ENCODE measurements around the gene SIMC1.
"Not testable (repeated sequence)": the region's sequence is repeated elsewhere in the genome, so short reads cannot be mapped to it uniquely, and the experiment has no call there.

DNA sequence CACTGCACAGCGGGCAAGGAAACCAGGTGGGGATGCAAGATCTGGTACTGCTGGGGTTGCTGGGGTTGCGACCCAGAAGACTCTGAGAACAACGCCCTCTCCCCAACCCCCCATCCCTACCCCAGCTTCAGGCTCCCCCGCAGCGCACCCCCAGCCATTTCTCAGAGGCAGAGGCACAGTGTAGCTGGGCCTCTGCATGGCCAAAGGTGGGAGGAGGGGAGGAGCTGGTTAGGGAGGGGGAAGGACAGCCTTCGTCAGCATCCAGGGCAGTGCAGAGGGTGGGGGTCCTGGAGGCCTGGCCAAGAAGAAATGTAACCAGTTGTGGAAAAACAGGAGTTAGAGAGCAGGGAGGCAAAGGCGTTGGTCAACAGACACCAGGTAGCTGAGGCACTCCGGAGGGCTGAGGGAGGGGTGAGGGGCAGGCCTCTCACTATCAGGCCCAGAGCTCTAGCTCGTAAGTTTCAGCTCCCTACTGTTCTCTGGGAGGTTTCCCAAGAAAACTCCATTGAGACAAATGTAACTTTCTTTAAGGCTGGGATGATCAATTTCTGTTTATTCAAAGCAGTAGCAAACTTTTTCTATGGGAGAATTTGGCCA, 38.3 kb upstream of the SIMC1 start:
- TF ChIP-seq EP300 (IDR thresholded peaks at IDR 0.05) = not testable (repeated sequence)
- TF ChIP-seq, protein P1, sequence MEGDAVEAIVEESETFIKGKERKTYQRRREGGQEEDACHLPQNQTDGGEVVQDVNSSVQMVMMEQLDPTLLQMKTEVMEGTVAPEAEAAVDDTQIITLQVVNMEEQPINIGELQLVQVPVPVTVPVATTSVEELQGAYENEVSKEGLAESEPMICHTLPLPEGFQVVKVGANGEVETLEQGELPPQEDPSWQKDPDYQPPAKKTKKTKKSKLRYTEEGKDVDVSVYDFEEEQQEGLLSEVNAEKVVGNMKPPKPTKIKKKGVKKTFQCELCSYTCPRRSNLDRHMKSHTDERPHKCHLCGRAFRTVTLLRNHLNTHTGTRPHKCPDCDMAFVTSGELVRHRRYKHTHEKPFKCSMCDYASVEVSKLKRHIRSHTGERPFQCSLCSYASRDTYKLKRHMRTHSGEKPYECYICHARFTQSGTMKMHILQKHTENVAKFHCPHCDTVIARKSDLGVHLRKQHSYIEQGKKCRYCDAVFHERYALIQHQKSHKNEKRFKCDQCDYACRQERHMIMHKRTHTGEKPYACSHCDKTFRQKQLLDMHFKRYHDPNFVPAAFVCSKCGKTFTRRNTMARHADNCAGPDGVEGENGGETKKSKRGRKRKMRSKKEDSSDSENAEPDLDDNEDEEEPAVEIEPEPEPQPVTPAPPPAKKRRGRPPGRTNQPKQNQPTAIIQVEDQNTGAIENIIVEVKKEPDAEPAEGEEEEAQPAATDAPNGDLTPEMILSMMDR (IDR thresholded peaks at IDR 0.05) = not testable (repeated sequence)
